NCI-H748 treated with DMSO at 0.1 percent for 48 hours (cell line): ENCODE results near the gene STAB1.

ENCODE experiments used
- DNase-seq: peaks from one replicate; lab custom pipeline; 2025; lab: John Stamatoyannopoulos, UW

The STAB1 gene

DNA sequence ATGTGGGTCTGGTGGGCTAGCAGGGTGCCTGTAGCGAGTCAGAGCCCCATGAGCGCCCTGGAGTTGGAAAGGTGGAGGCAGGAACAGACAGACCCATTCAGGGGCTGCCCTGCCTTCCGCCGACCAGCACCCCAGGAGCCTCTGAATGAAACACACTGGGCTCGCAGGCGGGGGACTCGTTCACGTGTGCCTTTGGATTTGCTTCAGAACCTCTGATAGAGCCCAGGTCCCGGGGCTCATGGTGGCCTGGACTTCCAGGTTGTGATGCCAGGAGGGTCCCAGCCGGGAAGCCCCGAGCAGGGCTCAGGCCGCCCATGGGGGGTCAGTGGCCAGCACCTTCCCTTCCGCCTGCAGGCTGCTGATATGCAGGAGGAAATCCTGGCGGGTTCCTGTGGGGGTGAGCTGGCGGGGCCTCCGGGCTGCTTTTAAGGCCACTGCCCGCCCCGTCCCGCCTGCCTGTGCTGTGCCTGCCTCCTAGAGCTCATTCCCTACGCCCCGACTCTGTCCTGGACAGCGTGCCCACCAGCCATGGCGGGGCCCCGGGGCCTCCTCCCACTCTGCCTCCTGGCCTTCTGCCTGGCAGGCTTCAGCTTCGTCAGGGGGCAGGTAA is at the start of gene STAB1:
TSS of gene STAB1 (plus strand) at position 453 of the 610 bp plus-strand sequence. CDS start at position 529, 76 bp downstream.
- no peak for DNase-seq

- DNase-seq: no peak
Observed at GRCh38 chr3:52446042-52446441, 49.1 kb upstream of the STAB1 start.

DNA sequence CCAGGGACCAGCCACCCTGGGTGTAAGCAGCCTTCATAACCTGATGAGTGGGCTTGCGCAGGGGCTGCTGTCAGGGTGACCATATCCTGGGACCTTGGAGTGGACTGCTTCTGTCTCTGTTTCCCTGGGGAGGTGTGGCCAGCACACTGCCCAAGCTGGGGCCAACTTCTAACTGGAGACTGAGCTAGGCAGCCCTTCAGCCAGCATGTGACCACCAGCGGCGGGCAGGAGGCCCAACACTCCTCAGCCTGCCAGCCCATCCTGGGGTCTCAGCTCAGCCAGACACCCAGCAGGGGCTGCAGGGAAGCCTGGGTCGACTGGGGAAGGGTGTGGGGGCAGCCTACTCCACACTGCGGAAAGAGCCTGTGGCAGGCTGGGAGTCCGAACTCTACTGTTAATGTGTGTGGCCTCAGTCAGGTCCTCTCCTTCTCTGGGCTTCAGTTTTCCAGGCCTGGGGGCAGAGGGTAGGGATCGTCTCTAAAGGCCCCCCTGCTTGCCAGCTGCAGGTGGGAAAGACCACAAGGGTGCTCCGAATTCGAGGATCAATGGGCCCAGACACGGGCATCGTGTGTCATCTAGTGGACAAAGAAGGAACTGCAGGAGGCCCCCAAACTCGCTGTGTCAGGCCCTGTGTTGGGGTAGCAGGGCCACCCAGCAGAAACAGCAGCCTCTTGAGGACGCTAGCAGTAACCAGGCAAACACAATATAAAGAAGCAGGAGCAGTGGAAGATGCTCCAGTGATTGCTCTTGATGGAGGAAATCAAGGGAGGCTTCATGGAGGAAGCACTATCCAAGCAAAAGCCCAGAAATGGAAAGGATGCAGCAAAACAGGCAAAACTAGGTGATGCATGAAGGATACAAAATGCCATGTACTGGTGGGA is 48.3 kb upstream of the STAB1 start:
- DNase-seq: peak; percentile 9

- DNase-seq: no peak
Observed at GRCh38 chr3:52447512-52448355, 47.4 kb upstream of the STAB1 start.

GRCh38 chr3:52450489-52451236 is 44.5 kb upstream of the STAB1 start:
- no peak for DNase-seq

DNA sequence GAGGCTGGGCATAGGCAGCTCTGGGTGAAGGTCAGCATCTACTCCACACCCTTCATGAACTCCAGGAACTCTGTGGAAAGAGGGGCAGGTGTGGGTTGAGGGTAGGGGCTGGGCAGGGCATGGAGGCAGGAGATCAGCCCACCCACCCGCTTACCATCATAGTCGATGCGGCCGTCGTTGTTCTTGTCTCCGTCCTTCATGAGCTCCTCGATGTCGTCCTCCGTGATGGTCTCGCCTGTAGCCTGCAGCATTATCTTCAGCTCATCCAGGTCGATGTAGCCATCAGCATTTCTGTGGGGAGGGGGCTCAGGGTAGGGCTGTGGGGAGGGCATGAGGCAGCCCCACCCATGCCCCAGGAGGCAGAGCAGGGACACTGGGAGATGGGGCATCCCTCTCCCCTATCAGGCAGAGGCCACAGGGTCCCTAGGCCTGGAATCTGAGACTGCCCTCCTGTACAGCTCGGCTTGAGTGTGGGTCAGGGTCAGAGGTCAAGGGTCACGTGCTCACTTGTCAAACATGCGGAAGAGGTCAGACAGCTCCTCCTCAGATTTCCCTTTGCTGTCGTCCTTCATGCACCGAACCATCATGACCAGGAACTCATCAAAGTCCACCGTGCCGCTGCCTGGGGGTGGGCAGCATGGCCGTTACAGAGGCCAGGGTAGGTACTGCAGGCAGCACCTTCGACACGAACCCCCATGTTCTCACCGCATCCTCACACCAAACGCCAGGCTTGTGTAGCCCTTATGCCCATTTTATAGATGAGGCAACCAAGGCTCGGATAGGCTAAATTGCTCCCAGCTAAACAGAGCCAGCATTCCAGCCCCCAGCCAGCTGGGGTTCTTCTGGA is 43.7 kb upstream of the STAB1 start:
- no peak for DNase-seq

GRCh38 chr3:52452126-52452525 is 43.0 kb upstream of the STAB1 start:
- DNase-seq: no peak

- no peak for DNase-seq
Observed at GRCh38 chr3:52452570-52453221, 42.4 kb upstream of the STAB1 start.

GRCh38 chr3:52453496-52454249 is 41.5 kb upstream of the STAB1 start, which contains the start of gene TNNC1:
TSS of gene TNNC1 (minus strand) at chr3:52454041. CDS start at chr3:52454015, 26 bp downstream.
- no peak for DNase-seq

GRCh38 chr3:52454250-52454937 is 40.7 kb upstream of the STAB1 start:
- DNase-seq: no peak

GRCh38 chr3:52454938-52455282 is 40.2 kb upstream of the STAB1 start:
- DNase-seq: no peak

GRCh38 chr3:52455283-52456168 is 39.6 kb upstream of the STAB1 start, which contains the start of gene NISCH:
TSS of gene NISCH (plus strand) at chr3:52455604. CDS start at chr3:52455642, 38 bp downstream.
- DNase-seq: peak; percentile 55

DNA sequence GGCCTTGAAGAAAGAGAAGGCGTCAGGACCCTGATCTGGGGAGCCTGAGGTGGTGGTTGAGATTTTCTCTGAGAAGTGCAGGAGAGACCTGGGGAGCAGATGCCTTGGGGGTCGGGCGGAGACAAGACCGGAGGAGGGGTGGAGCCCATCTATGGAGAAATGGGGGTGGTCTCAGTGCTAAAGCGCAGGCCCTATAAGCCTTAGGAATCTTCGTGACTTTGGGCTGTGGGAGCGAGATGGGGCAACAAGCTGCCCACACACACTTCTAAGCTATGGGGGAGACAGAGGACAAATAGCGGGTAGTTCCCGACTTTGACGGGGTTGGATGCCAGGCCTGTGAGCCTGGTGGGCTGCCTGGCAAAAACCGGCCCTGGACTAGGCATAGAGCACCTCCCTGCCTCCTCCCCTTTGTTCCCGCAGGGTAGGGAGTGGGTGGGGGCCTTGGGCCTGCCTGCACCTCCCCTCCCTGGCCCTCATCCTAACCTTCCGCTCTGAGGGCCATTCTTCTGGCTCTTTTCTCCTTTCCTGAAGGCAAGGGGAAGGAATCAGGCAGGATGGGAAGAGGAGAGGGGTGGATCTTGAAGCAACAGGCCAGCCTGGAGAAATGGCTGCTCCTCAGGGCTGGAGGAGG is 38.9 kb upstream of the STAB1 start:
- DNase-seq: no peak

GRCh38 chr3:52456800-52457183 is 38.3 kb upstream of the STAB1 start:
- no peak for DNase-seq

GRCh38 chr3:52458031-52458760 is 36.9 kb upstream of the STAB1 start:
- DNase-seq: no peak

- DNase-seq: no peak
Observed at GRCh38 chr3:52458770-52459545, 36.2 kb upstream of the STAB1 start.
